Right lobe of liver (tissue), 4 donors: ENCODE data around the gene MCM8.

Experiments used
- POLR2A ChIP-seq: fragments of 450-650 bp; IDR thresholded peaks from one replicate; pipeline ENCODE4 v1.6.1; 2017; ENCODE audit warnings: antibody characterized with exemption, mild to moderate bottlenecking
- TF ChIP-seq, protein P1 (sequence below), 4 donors: fragments of 200-600 bp in 3 of 4; fragments of 450-650 bp in 1 of 4; IDR thresholded peaks; one replicate each; pipeline versions ENCODE4 v1.5.1 to v1.8.0; 2016 to 2022; ENCODE audit warnings: antibody characterized with exemption in 4 of 4, mild to moderate bottlenecking in 2 of 4
- donor health status: DM: no; HTN: no; CAD: no.
- donor health status: DM: no; HTN: no; CAD: no.
- donor health status: DM: no; HTN: yes; CAD: no.

DNA sequence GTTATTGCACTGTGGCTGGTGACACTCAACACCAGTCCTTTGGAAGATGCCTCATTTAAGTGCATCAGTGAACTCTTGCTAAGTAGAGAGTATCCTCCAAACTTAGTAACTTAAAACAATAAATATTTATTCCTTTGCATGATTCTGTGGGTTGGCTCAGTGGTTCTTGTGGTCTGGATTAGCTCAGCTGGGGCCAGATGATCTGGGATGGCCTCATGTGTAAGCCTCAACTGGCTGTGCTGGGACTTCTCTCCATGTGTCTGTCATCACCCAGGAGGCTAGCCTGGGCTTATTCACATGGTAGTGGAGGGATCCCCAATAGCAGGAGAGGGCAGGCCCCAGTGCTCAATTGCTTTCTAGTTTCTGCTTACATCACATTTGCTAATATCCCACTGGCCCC is 95.1 kb downstream of the MCM8 start:
- TF ChIP-seq, protein P1, sequence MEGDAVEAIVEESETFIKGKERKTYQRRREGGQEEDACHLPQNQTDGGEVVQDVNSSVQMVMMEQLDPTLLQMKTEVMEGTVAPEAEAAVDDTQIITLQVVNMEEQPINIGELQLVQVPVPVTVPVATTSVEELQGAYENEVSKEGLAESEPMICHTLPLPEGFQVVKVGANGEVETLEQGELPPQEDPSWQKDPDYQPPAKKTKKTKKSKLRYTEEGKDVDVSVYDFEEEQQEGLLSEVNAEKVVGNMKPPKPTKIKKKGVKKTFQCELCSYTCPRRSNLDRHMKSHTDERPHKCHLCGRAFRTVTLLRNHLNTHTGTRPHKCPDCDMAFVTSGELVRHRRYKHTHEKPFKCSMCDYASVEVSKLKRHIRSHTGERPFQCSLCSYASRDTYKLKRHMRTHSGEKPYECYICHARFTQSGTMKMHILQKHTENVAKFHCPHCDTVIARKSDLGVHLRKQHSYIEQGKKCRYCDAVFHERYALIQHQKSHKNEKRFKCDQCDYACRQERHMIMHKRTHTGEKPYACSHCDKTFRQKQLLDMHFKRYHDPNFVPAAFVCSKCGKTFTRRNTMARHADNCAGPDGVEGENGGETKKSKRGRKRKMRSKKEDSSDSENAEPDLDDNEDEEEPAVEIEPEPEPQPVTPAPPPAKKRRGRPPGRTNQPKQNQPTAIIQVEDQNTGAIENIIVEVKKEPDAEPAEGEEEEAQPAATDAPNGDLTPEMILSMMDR (IDR thresholded peaks at IDR 0.05), result no peak
- TF ChIP-seq POLR2A, result no peak
